Activated T-cell treated with anti-CD3 and anti-CD28 coated beads, Interleukin-2, amount 50 U/mL, for 4 hours (primary cell): Measurements from ENCODE around the gene IFI30. TPM values are rescaled to one million over a fixed set of nuclear protein-coding genes. Genes with fewer than 3 reads are reported as not detected.

Experiments used
- ATAC-seq, 2 donors: fragments of 200-7000 bp; cut with Tn5 transposase; one replicate each; pipeline ENCODE4 v1.10.0; 2021
- DNase-seq: peaks from one replicate; pipeline ENCODE4 v3.0.0-alpha.2; 2020
- H3K27me3 Mint-ChIP-seq: one replicate; pipeline ENCODE4 v1.8.0; 2021; ENCODE audit warnings: low read depth, mixed read lengths
- H3K36me3 Mint-ChIP-seq: one replicate; pipeline ENCODE4 v1.8.0; 2022; ENCODE audit warnings: mixed read lengths; ENCODE audit not compliant: insufficient read depth
- H3K4me1 Mint-ChIP-seq: one replicate; pipeline ENCODE4 v1.8.0; 2021; ENCODE audit warnings: low read depth, mixed read lengths
- H3K4me3 Mint-ChIP-seq: one replicate; pipeline ENCODE4 v1.8.0; 2021; ENCODE audit warnings: mild to moderate bottlenecking, moderate library complexity, mixed read lengths
- H3K9me3 Mint-ChIP-seq: one replicate; pipeline ENCODE4 v1.8.0; 2021; ENCODE audit warnings: mixed read lengths
- total RNA-seq, 3 donors: library from RNA; stranded (reverse); gene quantifications; one replicate each; pipeline ENCODE4 v1.2.1, GENCODE V29; 2021

IFI30 gene
- total RNA-seq, 3 donors from 2014 or later = 13.6 to 36.7 (median 13.8) TPM

- H3K4me3 Mint-ChIP-seq = peak overlapping the region; percentile 43
- H3K36me3 Mint-ChIP-seq = peaks cover 8% of the 10 kb centered on the region
- H3K9me3 Mint-ChIP-seq = no peaks in the 10 kb centered on the region
- ATAC-seq (no peak), DNase-seq (no peak)
- H3K4me1 Mint-ChIP-seq = peaks cover 14% of the 10 kb centered on the region
- no peaks in the 10 kb centered on the region for H3K27me3 Mint-ChIP-seq
These were observed 1.1 kb upstream of the IFI30 start for GRCh38 chr19:18172331-18173053.

- Mint-ChIP-seq H3K27me3 (no peaks in the 10 kb centered on the region), H3K9me3 (no peaks in the 10 kb centered on the region), H3K36me3 (peaks cover 7% of the 10 kb centered on the region), H3K4me1 (peaks cover 14% of the 10 kb centered on the region), H3K4me3 (peak overlapping the region; percentile 85)
- no peak for DNase-seq
- ATAC-seq = no peak
These were observed 500 bp upstream of the IFI30 start for GRCh38 chr19:18173054-18173571.

- no peak for DNase-seq
- H3K4me3 Mint-ChIP-seq = peak overlapping the region; percentile 85
- H3K4me1 Mint-ChIP-seq = peaks cover 14% of the 10 kb centered on the region
- no peaks in the 10 kb centered on the region for H3K9me3 Mint-ChIP-seq
- no peak for ATAC-seq
- H3K27me3 Mint-ChIP-seq = no peaks in the 10 kb centered on the region
- peaks cover 5% of the 10 kb centered on the region for H3K36me3 Mint-ChIP-seq
These were observed 1.4 kb downstream of the IFI30 start for GRCh38 chr19:18174983-18175382.

- ATAC-seq = no peak
- Mint-ChIP-seq H3K4me1 (peaks cover 12% of the 10 kb centered on the region), H3K36me3 (peaks cover 5% of the 10 kb centered on the region), H3K27me3 (peaks cover under 1% of the 10 kb centered on the region), H3K4me3 (no peak overlapping the region), H3K9me3 (no peaks in the 10 kb centered on the region)
- no peak for DNase-seq
These were observed 3.0 kb downstream of the IFI30 start for GRCh38 chr19:18176367-18177310.

GRCh38 chr19:18179957-18180356 is 6.3 kb downstream of the IFI30 start:
- Mint-ChIP-seq H3K36me3 (peaks cover 5% of the 10 kb centered on the region), H3K9me3 (no peaks in the 10 kb centered on the region), H3K27me3 (peaks cover 2% of the 10 kb centered on the region), H3K4me3 (no peak overlapping the region), H3K4me1 (peaks cover 2% of the 10 kb centered on the region)
- no peak for ATAC-seq
- DNase-seq = no peak

- Mint-ChIP-seq H3K9me3 (no peaks in the 10 kb centered on the region), H3K4me3 (no peak overlapping the region), H3K36me3 (no peaks in the 10 kb centered on the region), H3K4me1 (no peaks in the 10 kb centered on the region), H3K27me3 (peaks cover 2% of the 10 kb centered on the region)
- DNase-seq (no peak), ATAC-seq (no peak)
These were observed 9.9 kb downstream of the IFI30 start for GRCh38 chr19:18183529-18183928.

GRCh38 chr19:18185538-18185937 is 11.9 kb downstream of the IFI30 start:
- Mint-ChIP-seq H3K4me3 (no peak overlapping the region), H3K36me3 (no peaks in the 10 kb centered on the region), H3K4me1 (no peaks in the 10 kb centered on the region), H3K27me3 (peaks cover 2% of the 10 kb centered on the region), H3K9me3 (no peaks in the 10 kb centered on the region)
- ATAC-seq = no peak
- DNase-seq = no peak

GRCh38 chr19:18190278-18190677 is 16.7 kb downstream of the IFI30 start:
- Mint-ChIP-seq H3K9me3 (no peaks in the 10 kb centered on the region), H3K4me1 (peaks cover 23% of the 10 kb centered on the region), H3K27me3 (no peaks in the 10 kb centered on the region), H3K4me3 (no peak overlapping the region), H3K36me3 (no peaks in the 10 kb centered on the region)
- no peak for DNase-seq
- no peak for ATAC-seq

GRCh38 chr19:18191640-18192062 is 18.0 kb downstream of the IFI30 start:
- ATAC-seq = no peak
- Mint-ChIP-seq H3K4me3 (peak overlapping the region; percentile 86), H3K4me1 (peaks cover 23% of the 10 kb centered on the region), H3K27me3 (no peaks in the 10 kb centered on the region), H3K36me3 (no peaks in the 10 kb centered on the region), H3K9me3 (no peaks in the 10 kb centered on the region)
- no peak for DNase-seq

- H3K4me3 Mint-ChIP-seq = peak within 1 kb of the TSS; percentile 86
- peaks cover 23% of the 10 kb centered on the region for H3K4me1 Mint-ChIP-seq
- ATAC-seq (peak; percentile 93), DNase-seq (peak; percentile 96)
- H3K9me3 Mint-ChIP-seq = no peaks in the 10 kb centered on the region
- no peaks in the 10 kb centered on the region for H3K27me3 Mint-ChIP-seq
- H3K36me3 Mint-ChIP-seq = no peaks in the 10 kb centered on the region
These were observed 19.2 kb downstream of the IFI30 start, which contains the start of gene MPV17L2 for GRCh38 chr19:18192673-18193387. TSS of gene MPV17L2 (plus strand) at chr19:18193218. CDS start at chr19:18193282, 64 bp downstream.

- Mint-ChIP-seq H3K27me3 (no peaks in the 10 kb centered on the region), H3K4me3 (peak overlapping the region; percentile 86), H3K4me1 (peaks cover 23% of the 10 kb centered on the region), H3K36me3 (peaks cover 6% of the 10 kb centered on the region), H3K9me3 (no peaks in the 10 kb centered on the region)
- no peak for DNase-seq
- peak in 1 of 2 donors; percentile 1 for ATAC-seq
These were observed 20.0 kb downstream of the IFI30 start for GRCh38 chr19:18193388-18194180.

- peak overlapping the region; percentile 86 for H3K4me3 Mint-ChIP-seq
- H3K36me3 Mint-ChIP-seq = peaks cover 7% of the 10 kb centered on the region
- no peak for ATAC-seq
- no peak for DNase-seq
- H3K9me3 Mint-ChIP-seq = no peaks in the 10 kb centered on the region
- peaks cover 23% of the 10 kb centered on the region for H3K4me1 Mint-ChIP-seq
- H3K27me3 Mint-ChIP-seq = no peaks in the 10 kb centered on the region
These were observed 20.5 kb downstream of the IFI30 start for GRCh38 chr19:18194181-18194530.

- ATAC-seq (no peak), DNase-seq (no peak)
- Mint-ChIP-seq H3K4me1 (peaks cover 23% of the 10 kb centered on the region), H3K4me3 (peak overlapping the region; percentile 86), H3K9me3 (no peaks in the 10 kb centered on the region), H3K27me3 (no peaks in the 10 kb centered on the region), H3K36me3 (peaks cover 7% of the 10 kb centered on the region)
These were observed 21.1 kb downstream of the IFI30 start for GRCh38 chr19:18194554-18195238.
